HG02623 (cell line): Measurements from ENCODE around the gene ST6GALNAC1.

Experiments
- ATAC-seq: cut with Tn5 transposase; IDR thresholded peaks from one replicate; pipeline ENCODE4 v1.9.1; 2021; ENCODE audit warnings: moderate library complexity; ENCODE audit not compliant: unreplicated experiment

The ST6GALNAC1 gene, protein sequence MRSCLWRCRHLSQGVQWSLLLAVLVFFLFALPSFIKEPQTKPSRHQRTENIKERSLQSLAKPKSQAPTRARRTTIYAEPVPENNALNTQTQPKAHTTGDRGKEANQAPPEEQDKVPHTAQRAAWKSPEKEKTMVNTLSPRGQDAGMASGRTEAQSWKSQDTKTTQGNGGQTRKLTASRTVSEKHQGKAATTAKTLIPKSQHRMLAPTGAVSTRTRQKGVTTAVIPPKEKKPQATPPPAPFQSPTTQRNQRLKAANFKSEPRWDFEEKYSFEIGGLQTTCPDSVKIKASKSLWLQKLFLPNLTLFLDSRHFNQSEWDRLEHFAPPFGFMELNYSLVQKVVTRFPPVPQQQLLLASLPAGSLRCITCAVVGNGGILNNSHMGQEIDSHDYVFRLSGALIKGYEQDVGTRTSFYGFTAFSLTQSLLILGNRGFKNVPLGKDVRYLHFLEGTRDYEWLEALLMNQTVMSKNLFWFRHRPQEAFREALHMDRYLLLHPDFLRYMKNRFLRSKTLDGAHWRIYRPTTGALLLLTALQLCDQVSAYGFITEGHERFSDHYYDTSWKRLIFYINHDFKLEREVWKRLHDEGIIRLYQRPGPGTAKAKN

DNA sequence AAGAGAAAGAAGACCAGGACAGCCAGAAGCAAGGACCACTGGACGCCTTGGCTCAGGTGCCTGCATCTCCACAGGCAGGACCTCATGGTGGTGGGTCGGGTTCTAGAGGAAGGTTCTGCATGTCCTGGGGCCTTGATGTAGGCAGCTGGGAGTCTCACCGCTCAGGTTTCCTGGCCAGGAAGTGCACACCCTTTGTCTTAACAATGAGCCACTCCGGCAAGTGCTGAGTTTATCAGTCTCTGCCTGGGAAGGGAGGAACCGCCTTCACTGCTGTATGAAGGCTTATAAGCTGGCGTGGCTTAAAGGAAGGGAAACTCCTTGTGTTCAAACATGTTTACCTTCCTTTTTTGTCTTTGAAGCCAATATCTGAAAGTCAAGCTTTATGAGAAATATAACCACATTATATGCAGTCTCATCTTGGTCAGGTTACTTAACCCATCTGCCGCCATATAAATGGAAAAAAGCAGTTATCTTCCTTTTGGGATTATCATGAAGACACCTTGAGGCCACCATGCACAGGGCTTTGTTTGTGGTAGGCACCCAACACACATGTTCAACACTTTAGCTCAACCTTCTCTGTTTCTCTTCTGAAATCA, at the start of gene ST6GALNAC1:
Gene ST6GALNAC1 (minus strand): TSS at position 205 of the 596 bp plus-strand sequence. CDS start 119 bp downstream, at position 86.
- no peak for ATAC-seq

GRCh38 chr17:76691379-76692191, 48.0 kb upstream of the ST6GALNAC1 start:
- ATAC-seq = no peak

GRCh38 chr17:76690596-76691280, 47.2 kb upstream of the ST6GALNAC1 start:
- no peak for ATAC-seq

DNA sequence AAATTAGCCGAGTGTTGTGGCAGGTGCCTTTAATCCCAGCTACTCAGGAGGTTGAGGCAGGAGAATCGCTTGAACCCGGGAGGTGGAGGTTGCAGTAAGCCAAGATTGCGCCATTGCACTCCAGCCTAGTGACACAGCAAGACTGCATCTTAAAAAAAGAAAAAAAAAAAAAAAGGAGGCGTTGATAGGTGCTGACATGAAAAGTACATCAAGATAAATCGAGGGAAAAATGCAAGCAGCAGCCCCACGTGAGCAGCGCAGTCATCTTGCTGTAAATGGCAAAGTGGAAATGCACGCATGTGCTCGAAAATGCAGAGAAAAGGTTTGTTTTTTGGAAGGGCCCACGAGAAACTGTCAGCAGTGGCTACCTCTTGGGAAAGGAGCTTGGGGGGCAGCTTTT, 46.3 kb upstream of the ST6GALNAC1 start:
- ATAC-seq = no peak

DNA sequence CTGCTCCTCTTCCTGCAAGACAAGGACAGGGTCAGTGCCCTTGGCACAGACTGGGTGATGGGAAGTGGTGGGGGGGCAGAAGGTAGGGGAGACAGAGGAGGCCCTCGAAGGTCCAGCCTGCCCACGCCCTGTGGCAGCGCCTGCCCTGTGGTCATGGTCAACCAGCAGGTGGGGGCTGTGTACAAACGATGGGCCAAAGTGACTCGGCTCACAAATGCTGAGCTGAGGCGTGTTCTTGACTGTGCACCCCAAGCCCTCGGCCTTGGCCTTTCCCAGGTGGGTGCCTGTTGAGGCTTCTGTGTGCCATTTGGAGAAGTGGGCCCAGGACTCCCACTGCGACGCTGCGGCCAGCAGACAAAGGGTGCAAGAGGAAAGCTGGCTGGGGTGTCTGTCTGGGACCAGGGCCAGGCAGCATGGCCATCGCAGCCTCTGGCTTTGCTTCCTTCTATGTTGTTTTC, 44.6 kb upstream of the ST6GALNAC1 start:
- no peak for ATAC-seq

- ATAC-seq = no peak
Observed at GRCh38 chr17:76687298-76688164, 44.0 kb upstream of the ST6GALNAC1 start.

GRCh38 chr17:76686538-76687297, 43.2 kb upstream of the ST6GALNAC1 start:
- ATAC-seq = no peak

- no peak for ATAC-seq
Observed at GRCh38 chr17:76685846-76686245, 42.3 kb upstream of the ST6GALNAC1 start.

DNA sequence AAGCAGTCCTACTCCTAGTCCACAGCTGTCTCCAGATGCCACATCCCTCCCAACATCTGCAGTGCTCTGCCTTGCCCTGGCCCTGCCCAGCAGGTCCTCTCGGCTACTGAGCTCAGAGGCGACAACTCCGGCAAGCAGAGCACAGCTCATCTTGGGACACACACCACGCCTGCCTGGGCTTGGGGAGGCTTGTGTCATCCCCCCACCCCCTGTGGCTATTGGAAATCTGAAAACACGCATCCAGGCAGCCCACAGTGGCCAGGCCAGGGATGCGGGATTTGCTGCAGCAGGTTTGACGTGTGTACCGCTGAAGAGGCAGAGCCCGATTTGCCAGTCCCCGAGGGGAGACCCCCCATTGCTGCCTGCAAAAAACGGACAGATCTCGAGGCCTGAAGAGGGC, 41.8 kb upstream of the ST6GALNAC1 start:
- no peak for ATAC-seq

- no peak for ATAC-seq
Observed at GRCh38 chr17:76684756-76685155, 41.2 kb upstream of the ST6GALNAC1 start.

DNA sequence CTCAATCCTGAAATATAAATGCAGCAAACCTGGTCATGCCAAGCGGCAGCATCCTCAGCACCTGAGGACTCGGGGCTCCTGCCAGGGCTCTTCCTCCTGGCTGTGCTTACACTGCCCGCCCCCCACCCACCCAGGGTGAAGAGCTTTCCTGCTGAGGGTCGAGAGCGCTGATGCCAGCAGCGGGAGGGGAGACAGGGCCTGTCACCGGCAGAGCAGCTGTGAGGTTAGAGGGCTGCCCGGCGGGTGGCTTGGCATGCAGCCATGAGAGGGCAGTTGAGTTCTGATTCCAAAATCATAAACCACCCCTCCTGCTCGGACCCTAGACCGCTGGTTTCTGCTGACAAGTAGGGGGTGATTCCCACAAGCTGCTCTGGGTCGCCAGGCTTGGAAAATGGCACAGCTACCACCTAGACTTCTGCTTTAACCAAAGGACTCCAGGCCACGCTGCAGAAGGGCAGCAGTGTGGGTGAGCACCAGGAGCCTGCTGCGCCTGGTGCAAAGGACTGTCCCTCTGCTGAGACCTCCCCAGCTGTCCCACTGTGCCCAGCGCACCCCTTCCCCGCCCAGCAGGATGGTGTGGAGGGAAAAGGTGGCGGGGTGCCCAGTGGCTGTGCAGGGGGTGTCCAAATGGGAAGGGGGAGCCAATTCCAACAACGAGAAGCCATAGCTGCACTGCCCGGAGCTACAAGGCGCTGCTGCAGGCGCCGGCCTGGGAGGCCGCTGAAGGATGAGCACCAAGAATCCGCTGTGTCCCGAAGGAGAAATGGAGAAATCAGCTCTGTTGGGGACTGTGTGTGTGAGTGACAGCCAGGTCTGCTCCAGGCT, 40.6 kb upstream of the ST6GALNAC1 start:
- ATAC-seq = no peak

- no peak for ATAC-seq
Observed at GRCh38 chr17:76683011-76683755, 39.6 kb upstream of the ST6GALNAC1 start.

- ATAC-seq = no peak
Observed at GRCh38 chr17:76682296-76682695, 38.7 kb upstream of the ST6GALNAC1 start.

DNA sequence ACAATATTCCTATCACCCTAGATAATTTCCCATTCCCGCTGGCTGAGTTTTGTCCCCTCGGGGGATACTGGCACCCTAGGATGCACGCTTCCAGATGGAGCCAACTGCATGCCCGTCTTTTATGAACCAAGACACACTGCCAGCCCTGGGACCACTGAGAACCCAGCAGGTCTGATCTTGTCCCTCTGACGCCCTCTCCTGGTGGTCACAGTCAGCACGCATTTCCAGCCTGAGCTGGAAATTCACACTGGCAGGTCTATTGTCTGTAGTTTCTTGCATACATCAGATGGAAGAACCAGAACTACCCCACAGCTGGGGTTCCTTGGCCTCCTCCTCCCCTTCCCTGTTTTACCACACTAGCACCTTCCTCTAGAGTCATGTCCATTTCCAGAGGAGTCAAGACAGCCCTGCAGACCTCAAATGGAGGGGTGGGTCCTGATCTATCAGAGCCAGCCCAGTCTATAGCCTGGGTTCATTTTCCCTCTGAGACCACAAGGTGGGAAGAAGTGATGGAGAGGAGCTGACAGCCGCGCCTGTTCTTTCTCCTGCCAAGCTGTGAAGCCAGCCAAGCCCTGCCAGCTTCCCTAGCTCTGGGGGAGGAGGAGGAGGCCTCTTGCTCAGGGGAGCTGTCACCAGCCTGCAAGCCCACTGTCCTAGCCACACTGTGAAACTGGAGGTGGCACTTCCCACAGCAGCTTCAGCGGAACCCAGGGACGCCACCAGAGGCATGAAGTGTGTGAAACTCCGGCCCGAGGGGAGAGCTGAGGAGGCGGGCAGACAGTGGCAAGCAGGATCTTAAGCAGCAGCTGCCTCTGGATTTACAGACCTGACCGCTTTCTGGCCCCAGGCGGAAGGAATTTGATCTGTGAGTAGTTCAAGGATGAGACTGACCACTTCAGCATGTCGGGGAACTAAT, 37.9 kb upstream of the ST6GALNAC1 start:
- no peak for ATAC-seq

DNA sequence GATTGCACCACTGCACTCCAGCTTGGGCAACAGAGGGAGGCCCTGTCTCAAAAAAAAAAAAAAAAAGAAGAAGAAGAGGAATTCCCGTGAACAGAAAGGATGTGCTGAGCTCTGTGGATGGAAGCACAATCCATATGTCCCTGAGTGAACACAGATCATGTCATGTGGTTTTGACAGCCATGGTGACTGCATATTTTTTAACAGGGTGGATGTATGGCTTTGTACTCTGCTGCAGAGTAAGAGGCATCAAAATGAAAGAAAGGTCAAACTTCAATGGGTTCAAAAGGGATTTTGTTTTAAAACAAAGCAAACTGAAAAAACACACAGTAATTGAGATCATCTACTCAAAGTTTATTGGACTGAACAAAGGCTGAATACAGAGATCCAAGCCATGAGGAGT, 35.7 kb upstream of the ST6GALNAC1 start:
- no peak for ATAC-seq

DNA sequence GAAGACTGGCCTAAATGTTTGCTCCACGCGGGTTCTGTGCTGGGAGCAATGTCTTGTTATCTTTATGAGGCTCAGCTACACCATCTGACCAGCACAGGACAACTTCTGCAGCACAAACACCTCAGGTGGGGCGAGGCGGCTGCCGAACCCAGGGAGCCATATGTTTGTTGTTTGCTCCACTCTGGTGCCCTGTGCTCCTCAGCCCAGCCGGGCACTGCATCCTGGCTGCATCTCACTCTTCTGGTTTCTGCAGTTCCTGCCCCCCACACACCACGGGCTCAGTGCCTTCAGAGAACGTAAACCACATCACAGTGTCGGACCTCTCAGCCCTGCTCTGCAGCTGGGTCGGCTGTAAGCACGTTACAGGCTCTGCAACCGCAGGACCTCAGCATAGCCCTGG, 34.8 kb upstream of the ST6GALNAC1 start:
- no peak for ATAC-seq
